Measurements from ENCODE around the gene RIT1.

RIT1 gene

GRCh38 chr1:155892796-155893195 lies 18.4 kb downstream of the RIT1 start:
- DNase-seq (ENCODE audit: low spot score) = no peak

- DNase-seq (ENCODE audit: low spot score) = no peak
Measured at GRCh38 chr1:155890251-155890650, 20.9 kb downstream of the RIT1 start.

- no peak for DNase-seq (ENCODE audit: low spot score)
Measured at GRCh38 chr1:155889566-155889965, 21.6 kb downstream of the RIT1 start.

- DNase-seq (ENCODE audit: low spot score) = no peak
Measured at GRCh38 chr1:155888481-155888880, 22.7 kb downstream of the RIT1 start.

- DNase-seq (ENCODE audit: low spot score) = no peak
Measured at GRCh38 chr1:155884982-155885381, 26.2 kb downstream of the RIT1 start.

- DNase-seq (ENCODE audit: low spot score) = no peak
Measured at GRCh38 chr1:155884031-155884960, 26.9 kb downstream of the RIT1 start.

- no peak for DNase-seq (ENCODE audit: low spot score)
Measured at GRCh38 chr1:155882766-155883165, 28.4 kb downstream of the RIT1 start.

- no peak for DNase-seq (ENCODE audit: low spot score)
Measured at GRCh38 chr1:155882235-155882634, 28.9 kb downstream of the RIT1 start.

GRCh38 chr1:155880950-155881349 lies 30.2 kb downstream of the RIT1 start:
- no peak for DNase-seq (ENCODE audit: low spot score)

- no peak for DNase-seq (ENCODE audit: low spot score)
Measured at GRCh38 chr1:155880251-155880650, 30.9 kb downstream of the RIT1 start.

GRCh38 chr1:155877945-155878344 lies 33.2 kb downstream of the RIT1 start:
- DNase-seq (ENCODE audit: low spot score) = no peak

- no peak for DNase-seq (ENCODE audit: low spot score)
Measured at GRCh38 chr1:155873860-155874259, 37.3 kb downstream of the RIT1 start.

GRCh38 chr1:155872527-155872926 lies 38.6 kb downstream of the RIT1 start:
- no peak for DNase-seq (ENCODE audit: low spot score)

- no peak for DNase-seq (ENCODE audit: low spot score)
Measured at GRCh38 chr1:155871390-155871789, 39.8 kb downstream of the RIT1 start.

- DNase-seq (ENCODE audit: low spot score) = no peak
Measured at GRCh38 chr1:155867766-155868165, 43.4 kb downstream of the RIT1 start.

- DNase-seq (ENCODE audit: low spot score) = no peak
Measured at GRCh38 chr1:155864393-155864792, 46.8 kb downstream of the RIT1 start.

GRCh38 chr1:155861896-155862295 lies 49.3 kb downstream of the RIT1 start:
- DNase-seq (ENCODE audit: low spot score) = no peak

GRCh38 chr1:155860970-155861510 lies 50.1 kb downstream of the RIT1 start:
- no peak for DNase-seq (ENCODE audit: low spot score)

GRCh38 chr1:155859881-155860871 lies 51.0 kb downstream of the RIT1 start:
- DNase-seq (ENCODE audit: low spot score) = peak; percentile 51

GRCh38 chr1:155859234-155859829 lies 51.8 kb downstream of the RIT1 start, which contains the start of gene SYT11:
TSS of gene SYT11 (plus strand) at chr1:155859567. CDS start at chr1:155859762, 195 bp downstream.
- peak; percentile 92 for DNase-seq (ENCODE audit: low spot score)

GRCh38 chr1:155858800-155859233 lies 52.3 kb downstream of the RIT1 start:
- DNase-seq (ENCODE audit: low spot score) = no peak
